T-helper 17 cell (primary cell): ENCODE measurements around the gene BBC3. TPM values are rescaled to one million over a fixed set of nuclear protein-coding genes. Genes with fewer than 3 reads are reported as not detected.

ENCODE experiments used
- ATAC-seq: fragments of 150-1000 bp; cut with Tn5 transposase; 2 replicates; pipeline ENCODE4 v1.10.0; 2021; ENCODE audit warnings: mild to moderate bottlenecking, moderate library complexity
- DNase-seq, 3 donors: peaks; one replicate each; pipeline versions ENCODE4 v3.0.0 to v3.0.0-alpha.2; 2020 to 2021
- H3K9me3 ChIP-seq: one replicate; pipeline ENCODE4 v1.7.0; 2013; ENCODE audit warnings: low read length, mild to moderate bottlenecking; ENCODE audit not compliant: control insufficient read depth, poor library complexity, severe bottlenecking
- H3K27ac Mint-ChIP-seq: one replicate; pipeline ENCODE4 v1.8.0; 2022; ENCODE audit warnings: mild to moderate bottlenecking, moderate library complexity, mixed read lengths
- H3K27me3 Mint-ChIP-seq: one replicate; pipeline ENCODE4 v1.8.0; 2022; ENCODE audit warnings: mixed read lengths
- H3K36me3 Mint-ChIP-seq: one replicate; pipeline ENCODE4 v1.8.0; 2022; ENCODE audit warnings: low read depth, mixed read lengths
- H3K4me1 Mint-ChIP-seq: one replicate; pipeline ENCODE4 v1.8.0; 2022; ENCODE audit warnings: mild to moderate bottlenecking, mixed read lengths
- H3K4me3 Mint-ChIP-seq: one replicate; pipeline ENCODE4 v1.8.0; 2022; ENCODE audit warnings: mild to moderate bottlenecking, moderate library complexity, mixed read lengths
- total RNA-seq, 4 donors: library from RNA in 2 of 4; stranded (reverse) in 2 of 4; gene quantifications; one replicate each; pipeline ENCODE4 v1.2.3 and lab custom pipeline; 2022 to 2026

The BBC3 gene
- total RNA-seq, 2 donors from 2014 or later, result 32.4 to 40.2 TPM

DNA sequence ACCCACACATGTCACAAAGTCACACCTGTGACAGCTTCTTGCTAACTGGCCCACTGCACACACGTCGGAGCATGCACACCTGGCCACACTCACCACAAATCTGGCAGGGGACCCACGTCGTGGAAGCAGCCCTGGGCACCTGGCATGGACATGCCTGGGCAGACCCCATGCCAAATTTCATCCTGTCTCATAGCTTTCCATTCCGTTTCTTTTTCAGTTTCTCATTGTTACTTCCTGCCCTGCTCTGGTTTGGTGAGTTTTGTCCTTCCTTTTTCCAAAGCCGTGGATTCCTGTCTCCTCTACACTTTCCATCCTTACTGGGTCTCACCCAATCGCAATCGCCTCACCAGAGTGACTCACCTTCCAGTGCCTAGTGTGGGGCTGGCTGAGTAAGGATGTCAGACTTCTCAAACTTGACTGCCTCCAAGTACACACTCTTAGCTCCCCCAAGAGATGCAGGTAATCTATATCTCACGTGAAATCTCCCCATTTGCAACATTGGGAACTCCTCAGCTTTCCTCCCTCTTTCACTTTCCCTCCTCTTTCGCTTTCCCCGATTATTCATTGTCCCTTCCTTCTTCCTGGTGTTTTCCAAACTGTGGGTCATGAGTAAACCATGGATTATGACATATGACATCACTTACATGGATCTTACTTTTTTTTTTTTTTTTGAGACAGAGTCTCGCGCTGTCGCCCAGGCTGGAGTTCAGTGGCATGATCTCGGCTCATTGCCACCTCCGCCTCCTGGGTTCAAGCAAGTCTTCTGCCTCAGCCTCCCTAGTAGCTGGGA is 1.6 kb upstream of the BBC3 start:
- DNase-seq (no peak), ATAC-seq (no peak)
- H3K36me3 Mint-ChIP-seq, result no peaks in the 10 kb centered on the region
- peaks cover 15% of the 10 kb centered on the region for H3K4me1 Mint-ChIP-seq
- H3K9me3 ChIP-seq, result no peaks in the 10 kb centered on the region
- no peaks in the 10 kb centered on the region for H3K27me3 Mint-ChIP-seq
- peak overlapping the region; percentile 82 for H3K27ac Mint-ChIP-seq
- peak overlapping the region; percentile 81 for H3K4me3 Mint-ChIP-seq

- peaks cover 20% of the 10 kb centered on the region for H3K4me1 Mint-ChIP-seq
- H3K36me3 Mint-ChIP-seq, result no peaks in the 10 kb centered on the region
- peak; percentile 92 to 98 (median 94) for DNase-seq
- H3K27ac Mint-ChIP-seq, result peak overlapping the region; percentile 82
- peak; percentile 76 for ATAC-seq
- no peaks in the 10 kb centered on the region for H3K27me3 Mint-ChIP-seq
- no peaks in the 10 kb centered on the region for H3K9me3 ChIP-seq
- H3K4me3 Mint-ChIP-seq, result peak overlapping the region; percentile 81
These were observed 436 bp upstream of the BBC3 start for GRCh38 chr19:47231215-47232054.

GRCh38 chr19:47230054-47230920 is 712 bp downstream of the BBC3 start:
- Mint-ChIP-seq H3K4me3 (no peak overlapping the region), H3K4me1 (peaks cover 24% of the 10 kb centered on the region), H3K36me3 (no peaks in the 10 kb centered on the region), H3K27me3 (no peaks in the 10 kb centered on the region), H3K27ac (no peak overlapping the region)
- H3K9me3 ChIP-seq, result no peaks in the 10 kb centered on the region
- peak; percentile 82 to 86 (median 84) for DNase-seq
- peak; percentile 42 for ATAC-seq

DNA sequence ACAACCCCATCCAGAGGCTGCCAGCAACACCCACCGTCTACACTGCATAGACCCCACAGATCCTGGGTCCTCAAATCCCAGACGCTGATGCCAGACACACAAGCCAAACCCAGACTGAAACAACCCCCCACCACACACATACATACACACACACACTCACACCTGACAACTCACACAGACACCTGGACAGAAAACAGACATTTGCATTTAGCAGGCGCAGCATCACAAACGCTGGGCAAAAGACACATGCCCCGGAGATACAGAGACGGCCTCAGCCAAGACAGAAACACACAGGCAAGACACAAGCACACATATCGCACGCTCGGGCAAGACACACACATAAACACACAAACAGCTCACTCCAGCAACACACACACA is 1.3 kb downstream of the BBC3 start:
- Mint-ChIP-seq H3K27ac (no peak overlapping the region), H3K27me3 (no peaks in the 10 kb centered on the region), H3K4me1 (peaks cover 24% of the 10 kb centered on the region), H3K36me3 (no peaks in the 10 kb centered on the region), H3K4me3 (no peak overlapping the region)
- ATAC-seq (no peak), DNase-seq (no peak)
- H3K9me3 ChIP-seq, result no peaks in the 10 kb centered on the region

DNA sequence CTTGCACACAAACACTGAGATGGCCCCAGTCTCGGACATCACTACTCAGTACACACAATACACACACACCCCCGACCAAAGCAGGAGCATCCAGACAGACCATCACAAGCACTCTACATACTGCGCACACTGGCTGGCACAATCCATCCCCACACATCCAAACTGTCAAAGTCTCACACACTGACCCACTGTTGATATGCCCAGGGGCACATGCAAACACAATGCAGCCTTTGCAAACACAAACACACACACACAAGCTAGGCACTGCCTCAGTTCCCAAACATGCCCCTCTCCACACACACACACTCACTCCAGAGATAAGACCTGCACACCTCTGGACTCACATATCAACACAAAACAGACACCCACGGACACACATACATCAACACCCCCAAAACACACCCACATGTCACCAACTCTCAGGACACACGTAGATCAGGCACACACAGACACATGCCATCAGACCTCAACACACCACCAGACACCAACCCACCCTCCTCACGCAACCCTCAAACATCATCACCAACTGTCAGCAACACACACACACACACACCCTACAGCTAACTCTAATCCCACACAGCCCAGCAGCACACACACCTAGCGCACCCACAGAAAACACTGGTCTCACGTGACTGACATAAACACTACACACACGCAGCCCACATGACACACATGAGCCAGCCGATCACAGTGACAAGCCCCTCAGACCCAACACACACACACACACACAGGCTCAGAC is 1.9 kb downstream of the BBC3 start:
- no peaks in the 10 kb centered on the region for H3K36me3 Mint-ChIP-seq
- ATAC-seq, result no peak

DNA sequence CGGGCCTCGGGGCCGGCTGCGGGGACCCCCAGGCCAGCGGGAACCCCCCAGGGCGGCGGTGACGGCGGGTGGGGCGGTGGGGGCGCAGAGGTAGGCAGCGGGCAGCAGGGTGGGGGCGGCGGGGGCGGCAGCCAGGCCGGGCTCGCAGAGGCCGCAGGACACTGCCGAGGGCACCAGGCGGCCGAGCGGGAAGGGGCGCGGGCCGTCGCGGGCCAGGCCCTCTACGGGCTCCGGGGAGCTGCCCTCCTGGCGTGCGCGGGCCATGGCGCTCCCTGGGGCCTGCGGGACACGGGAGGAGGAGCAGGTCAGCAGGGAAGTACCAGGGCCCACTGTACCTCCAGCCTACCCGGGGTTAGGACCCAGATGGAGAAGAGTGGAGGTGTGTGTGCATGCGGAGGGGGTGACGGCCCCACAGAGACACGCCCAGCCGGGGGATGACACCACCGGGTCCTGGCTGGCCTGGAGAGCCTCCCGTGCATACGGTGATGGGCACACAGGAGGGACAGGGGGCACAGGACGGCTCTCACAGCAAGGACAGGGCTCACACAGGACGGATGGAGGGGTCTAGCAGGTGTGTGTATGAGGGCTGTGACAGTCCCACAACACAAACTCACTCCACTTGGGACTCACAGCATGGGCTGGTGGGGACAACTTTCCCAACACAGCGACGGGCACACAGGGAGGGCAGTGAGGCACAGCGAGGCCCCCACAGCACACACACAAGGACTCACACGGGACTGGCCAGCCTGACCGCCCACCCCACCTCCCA is 2.6 kb downstream of the BBC3 start:
- H3K36me3 Mint-ChIP-seq, result no peaks in the 10 kb centered on the region
- H3K4me1 Mint-ChIP-seq, result peaks cover 24% of the 10 kb centered on the region
- H3K27me3 Mint-ChIP-seq, result no peaks in the 10 kb centered on the region
- no peaks in the 10 kb centered on the region for H3K9me3 ChIP-seq
- H3K27ac Mint-ChIP-seq, result no peak overlapping the region
- no peak for ATAC-seq
- peak in 1 of 3 donors; percentile 35 for DNase-seq
- peak overlapping the region; percentile 87 for H3K4me3 Mint-ChIP-seq

More for the DNA sequence above, 1.9 kb downstream of the BBC3 start:
- Mint-ChIP-seq H3K27ac (no peak overlapping the region), H3K4me1 (peaks cover 24% of the 10 kb centered on the region), H3K27me3 (no peaks in the 10 kb centered on the region), H3K4me3 (no peak overlapping the region)
- no peak for DNase-seq
- H3K9me3 ChIP-seq, result no peaks in the 10 kb centered on the region

DNA sequence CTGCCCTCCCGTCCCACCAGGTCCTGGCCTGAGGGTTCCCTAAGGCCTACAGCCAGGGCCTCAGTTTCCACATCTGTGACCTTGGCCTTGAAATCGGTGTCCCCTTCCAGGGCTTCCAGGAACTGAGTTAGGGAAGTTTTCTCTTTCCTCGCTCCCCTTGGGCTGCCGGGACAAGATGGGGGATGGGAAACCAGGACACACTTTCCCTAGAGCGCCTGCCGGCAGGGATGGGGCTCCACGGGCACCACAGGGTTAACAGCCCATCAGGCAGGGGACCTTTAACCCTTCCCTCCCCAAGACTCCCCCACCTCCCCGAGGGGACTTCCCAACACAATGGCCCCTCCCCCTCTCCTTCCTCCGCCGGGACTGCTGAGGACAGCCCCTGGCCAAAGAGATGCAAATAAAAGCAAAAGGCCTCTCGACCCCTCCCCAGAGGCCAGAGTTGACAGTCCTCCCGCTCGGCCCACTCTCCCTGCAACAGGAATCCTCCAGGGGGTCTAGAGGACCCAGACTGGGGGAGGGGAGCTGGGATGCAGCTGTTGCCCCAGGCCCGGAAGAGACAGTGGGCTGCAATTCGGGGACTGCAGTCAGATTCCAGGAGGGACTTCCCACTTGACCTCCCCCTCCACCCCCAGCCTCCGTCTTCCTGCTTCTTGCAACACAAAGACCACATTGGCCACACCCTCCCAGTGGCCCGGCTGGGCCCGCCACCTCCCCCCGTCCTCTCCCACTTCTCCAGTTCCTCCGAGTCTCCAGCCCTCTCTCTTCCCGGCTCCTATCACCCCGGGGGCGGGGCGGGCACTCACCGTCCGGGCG is 3.4 kb downstream of the BBC3 start:
- Mint-ChIP-seq H3K4me3 (peak overlapping the region; percentile 87), H3K36me3 (no peaks in the 10 kb centered on the region), H3K4me1 (peaks cover 20% of the 10 kb centered on the region), H3K27ac (peak overlapping the region; percentile 77), H3K27me3 (no peaks in the 10 kb centered on the region)
- DNase-seq, result peak in 1 of 3 donors; percentile 19
- H3K9me3 ChIP-seq, result no peaks in the 10 kb centered on the region
- ATAC-seq, result no peak

DNA sequence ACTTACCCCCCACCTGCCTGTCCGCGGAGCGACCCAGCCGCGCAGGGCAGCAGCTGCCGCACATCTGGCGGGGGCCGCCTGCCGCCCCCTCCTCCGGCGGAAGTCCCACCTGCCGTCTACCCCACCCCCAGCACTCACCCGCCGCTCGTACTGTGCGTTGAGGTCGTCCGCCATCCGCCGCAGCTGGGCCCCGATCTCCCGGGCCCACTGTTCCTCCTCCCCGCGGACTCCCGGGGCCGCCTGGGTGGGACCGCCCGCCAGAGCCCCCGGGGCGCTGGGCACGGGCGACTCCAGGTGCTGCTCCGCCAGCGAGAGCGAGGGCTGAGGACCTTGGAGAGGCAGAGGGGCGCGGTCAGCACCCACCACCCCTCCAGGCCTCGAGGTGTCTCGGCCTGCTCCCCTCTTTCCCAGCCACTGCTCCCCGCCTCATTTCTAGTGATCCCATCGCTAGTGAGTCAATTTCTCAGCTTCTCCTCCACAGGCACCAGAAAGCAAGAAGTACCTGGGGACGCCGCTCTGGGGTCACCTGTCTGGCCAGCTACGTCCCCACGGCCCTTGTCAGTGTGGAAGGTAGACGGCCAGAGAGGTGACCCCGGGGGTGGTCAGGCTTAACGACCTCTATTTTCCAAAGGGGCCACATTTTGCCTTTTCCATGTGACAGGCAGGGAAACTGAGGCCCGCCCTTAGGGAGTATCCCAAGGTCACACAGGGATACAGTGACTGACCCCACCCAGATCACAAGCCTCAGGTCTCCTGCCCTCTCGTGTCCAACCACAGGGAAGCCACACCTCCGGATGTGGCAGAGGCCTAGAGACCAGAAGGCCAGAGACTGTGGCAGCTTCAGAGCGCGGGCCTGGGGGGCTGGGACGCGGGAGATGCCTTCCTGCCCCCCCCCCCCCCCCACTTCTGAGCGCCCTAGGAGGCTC is 4.3 kb downstream of the BBC3 start:
- peak overlapping the region; percentile 77 for H3K27ac Mint-ChIP-seq
- peak overlapping the region; percentile 87 for H3K4me3 Mint-ChIP-seq
- no peaks in the 10 kb centered on the region for H3K36me3 Mint-ChIP-seq
- peaks cover 16% of the 10 kb centered on the region for H3K4me1 Mint-ChIP-seq
- DNase-seq, result no peak
- H3K9me3 ChIP-seq, result no peaks in the 10 kb centered on the region
- peak; percentile 1 for ATAC-seq
- H3K27me3 Mint-ChIP-seq, result no peaks in the 10 kb centered on the region

DNA sequence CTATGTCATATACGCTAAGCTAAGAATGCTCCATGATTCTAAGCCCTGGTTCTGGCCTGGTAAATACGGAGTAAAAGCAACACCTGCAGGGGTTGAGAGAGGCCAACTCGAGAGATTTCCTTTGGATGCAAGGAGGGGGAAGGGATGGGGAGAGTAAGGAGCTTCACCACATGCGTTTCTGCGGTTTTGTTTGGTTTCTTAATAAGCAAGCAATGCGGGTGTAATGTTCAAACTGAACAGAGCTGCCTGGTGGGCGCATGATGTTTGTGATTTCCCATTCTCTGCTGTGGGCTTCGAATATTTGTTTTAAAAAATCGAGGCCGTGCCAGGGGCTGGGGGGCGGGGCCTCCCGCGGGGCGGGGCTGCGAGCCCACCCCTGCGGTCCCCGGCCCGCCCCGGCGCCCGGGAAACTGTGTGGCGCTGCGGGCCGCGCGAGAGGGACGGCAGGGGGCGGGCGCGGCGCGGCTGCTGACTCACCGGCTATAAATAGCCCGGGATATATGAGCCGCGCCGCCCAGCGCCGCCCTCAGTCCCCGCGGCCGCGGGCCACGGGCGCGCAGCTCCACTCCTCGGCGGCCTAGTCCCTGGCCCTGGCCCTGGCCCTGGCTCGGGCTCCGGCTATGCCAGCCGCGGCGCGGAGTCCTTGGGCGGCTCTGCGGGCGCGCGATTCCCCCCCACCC is 5.1 kb downstream of the BBC3 start:
- peak overlapping the region; percentile 57 for H3K27ac Mint-ChIP-seq
- H3K4me3 Mint-ChIP-seq, result peak overlapping the region; percentile 87

DNA sequence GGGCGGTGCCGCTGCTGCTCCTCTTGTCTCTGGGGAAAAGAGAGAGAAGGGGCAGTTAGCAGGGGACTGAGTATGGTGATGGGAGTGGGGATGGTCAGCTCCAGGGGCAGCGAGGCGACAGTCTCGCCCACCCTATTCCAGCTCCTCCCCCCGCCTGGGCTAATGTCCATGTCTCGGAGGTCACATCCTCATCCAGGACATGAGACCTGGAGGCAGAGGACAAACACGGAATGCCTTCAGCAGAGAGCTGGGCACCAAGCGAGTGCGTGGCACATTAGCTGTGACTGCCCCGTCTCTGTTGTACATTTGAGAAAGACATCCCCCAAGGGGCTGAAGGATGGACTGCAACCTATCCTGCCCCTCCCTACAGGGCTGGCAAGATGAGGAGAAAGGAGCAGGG is 9.1 kb downstream of the BBC3 start:
- H3K9me3 ChIP-seq, result no peaks in the 10 kb centered on the region
- Mint-ChIP-seq H3K4me3 (peak overlapping the region; percentile 7), H3K4me1 (peaks cover 4% of the 10 kb centered on the region), H3K36me3 (no peaks in the 10 kb centered on the region), H3K27me3 (no peaks in the 10 kb centered on the region), H3K27ac (no peak overlapping the region)
- ATAC-seq (no peak), DNase-seq (no peak)

More for the DNA sequence above, 5.1 kb downstream of the BBC3 start:
- ATAC-seq (peak; percentile 68), DNase-seq (peak; percentile 86 to 88 (median 88))
- no peaks in the 10 kb centered on the region for H3K27me3 Mint-ChIP-seq
- peaks cover 11% of the 10 kb centered on the region for H3K4me1 Mint-ChIP-seq
- no peaks in the 10 kb centered on the region for H3K36me3 Mint-ChIP-seq
- no peaks in the 10 kb centered on the region for H3K9me3 ChIP-seq
